BLaER1 (cell line): ENCODE measurements around the gene IGLL5.

Source experiments
- H3K27ac ChIP-seq: shearing (Covaris generic); formaldehyde crosslinking; 2 replicates; pipeline ENCODE4 v1.8.1; 2022
- H3K27me3 ChIP-seq: shearing (Covaris generic); formaldehyde crosslinking; 2 replicates; pipeline ENCODE4 v1.8.1; 2022
- H3K36me3 ChIP-seq: shearing (Covaris generic); formaldehyde crosslinking; 2 replicates; pipeline ENCODE4 v1.8.1; 2022
- H3K4me1 ChIP-seq: shearing (Covaris generic); formaldehyde crosslinking; 2 replicates; pipeline ENCODE4 v1.8.1; 2022
- H3K4me2 ChIP-seq: shearing (Covaris generic); formaldehyde crosslinking; 2 replicates; pipeline ENCODE4 v1.8.1; 2022
- H3K4me3 ChIP-seq: shearing (Covaris generic); formaldehyde crosslinking; 2 replicates; pipeline ENCODE4 v1.8.1; 2022
- H3K9ac ChIP-seq: shearing (Covaris generic); formaldehyde crosslinking; 2 replicates; pipeline ENCODE4 v1.8.1; 2022
- H3K9me3 ChIP-seq: shearing (Covaris generic); formaldehyde crosslinking; 2 replicates; pipeline ENCODE4 v1.8.1; 2022
- H4K20me1 ChIP-seq: shearing (Covaris generic); formaldehyde crosslinking; 2 replicates; pipeline ENCODE4 v1.8.1; 2022
- Cebpa-rat ChIP-seq: shearing (Covaris generic); IDR thresholded peaks from 2 replicates; pipeline ENCODE4 v1.8.1; 2022

Gene IGLL5

GRCh38 chr22:22930571-22931556, 43.2 kb downstream of the IGLL5 start:
- Histone ChIP-seq H3K36me3 (no peaks in the 10 kb centered on the region), H3K9ac (peak overlapping the region; percentile 87), H3K4me1 (peaks cover 99% of the 10 kb centered on the region), H3K27me3 (no peaks in the 10 kb centered on the region), H3K4me3 (peak overlapping the region; percentile 46), H3K9me3 (no peaks in the 10 kb centered on the region), H4K20me1 (no peaks in the 10 kb centered on the region), H3K4me2 (peak overlapping the region; percentile 88), H3K27ac (peak overlapping the region; percentile 98)
- no peak for TF ChIP-seq Cebpa-rat

- Histone ChIP-seq H3K9ac (peak overlapping the region; percentile 87), H3K4me2 (peak overlapping the region; percentile 88), H3K4me3 (peak overlapping the region; percentile 46), H3K36me3 (no peaks in the 10 kb centered on the region), H3K27me3 (no peaks in the 10 kb centered on the region), H3K9me3 (no peaks in the 10 kb centered on the region), H3K4me1 (peaks cover 99% of the 10 kb centered on the region), H3K27ac (peak overlapping the region; percentile 98), H4K20me1 (no peaks in the 10 kb centered on the region)
- TF ChIP-seq Cebpa-rat, result no peak
Measured at GRCh38 chr22:22931557-22932270, 44.1 kb downstream of the IGLL5 start.

- Histone ChIP-seq H3K4me3 (peak overlapping the region; percentile 46; the same call in 1 of the 2 replicates), H3K27ac (peak overlapping the region; percentile 98), H3K27me3 (no peaks in the 10 kb centered on the region)
Measured at GRCh38 chr22:22932512-22932941, 44.9 kb downstream of the IGLL5 start.

GRCh38 chr22:22933100-22933806, 45.6 kb downstream of the IGLL5 start:
- H4K20me1 ChIP-seq, result no peaks in the 10 kb centered on the region
- no peaks in the 10 kb centered on the region for H3K36me3 ChIP-seq
- no peak overlapping the region for H3K4me3 ChIP-seq
- H3K9ac ChIP-seq, result peak overlapping the region; percentile 87
- H3K27me3 ChIP-seq, result no peaks in the 10 kb centered on the region
- TF ChIP-seq Cebpa-rat, result no peak
- H3K4me1 ChIP-seq, result peaks cover 100% of the 10 kb centered on the region
- H3K4me2 ChIP-seq, result peak overlapping the region; percentile 88
- H3K27ac ChIP-seq, result peak overlapping the region; percentile 98
- H3K9me3 ChIP-seq, result no peaks in the 10 kb centered on the region

More at GRCh38 chr22:22932512-22932941, 44.9 kb downstream of the IGLL5 start:
- TF ChIP-seq Cebpa-rat, result no peak
- Histone ChIP-seq H3K4me2 (peak overlapping the region; percentile 88), H3K4me1 (peaks cover 100% of the 10 kb centered on the region), H4K20me1 (no peaks in the 10 kb centered on the region), H3K9ac (peak overlapping the region; percentile 87), H3K9me3 (no peaks in the 10 kb centered on the region), H3K36me3 (no peaks in the 10 kb centered on the region)

GRCh38 chr22:22933807-22934542, 46.4 kb downstream of the IGLL5 start:
- H4K20me1 ChIP-seq, result no peaks in the 10 kb centered on the region
- peaks cover 100% of the 10 kb centered on the region for H3K4me1 ChIP-seq
- no peaks in the 10 kb centered on the region for H3K36me3 ChIP-seq
- H3K4me3 ChIP-seq, result no peak overlapping the region
- no peak for TF ChIP-seq Cebpa-rat
- no peaks in the 10 kb centered on the region for H3K9me3 ChIP-seq
- H3K4me2 ChIP-seq, result peak overlapping the region; percentile 88
- H3K27ac ChIP-seq, result peak overlapping the region; percentile 98
- peak overlapping the region; percentile 87 for H3K9ac ChIP-seq
- H3K27me3 ChIP-seq, result no peaks in the 10 kb centered on the region

GRCh38 chr22:22934543-22935055, 47.0 kb downstream of the IGLL5 start:
- Histone ChIP-seq H3K4me1 (peaks cover 100% of the 10 kb centered on the region), H3K27me3 (no peaks in the 10 kb centered on the region), H3K9ac (peak overlapping the region; percentile 87), H3K4me2 (peak overlapping the region; percentile 88), H4K20me1 (no peaks in the 10 kb centered on the region), H3K36me3 (no peaks in the 10 kb centered on the region), H3K9me3 (no peaks in the 10 kb centered on the region), H3K27ac (peak overlapping the region; percentile 98), H3K4me3 (no peak overlapping the region)
- no peak for TF ChIP-seq Cebpa-rat

GRCh38 chr22:22935056-22935545, 47.5 kb downstream of the IGLL5 start:
- no peak overlapping the region for H3K4me3 ChIP-seq
- peak overlapping the region; percentile 98 for H3K27ac ChIP-seq
- no peaks in the 10 kb centered on the region for H4K20me1 ChIP-seq
- no peaks in the 10 kb centered on the region for H3K27me3 ChIP-seq
- peaks cover 100% of the 10 kb centered on the region for H3K4me1 ChIP-seq
- H3K9me3 ChIP-seq, result no peaks in the 10 kb centered on the region
- H3K36me3 ChIP-seq, result no peaks in the 10 kb centered on the region
- no peak for TF ChIP-seq Cebpa-rat
- peak overlapping the region; percentile 88 for H3K4me2 ChIP-seq
- peak overlapping the region; percentile 87 for H3K9ac ChIP-seq

GRCh38 chr22:22935546-22936157, 48.0 kb downstream of the IGLL5 start:
- no peaks in the 10 kb centered on the region for H3K36me3 ChIP-seq
- H3K4me1 ChIP-seq, result peaks cover 100% of the 10 kb centered on the region
- H4K20me1 ChIP-seq, result no peaks in the 10 kb centered on the region
- peak overlapping the region; percentile 88 for H3K4me2 ChIP-seq
- H3K27me3 ChIP-seq, result no peaks in the 10 kb centered on the region
- H3K9me3 ChIP-seq, result no peaks in the 10 kb centered on the region
- H3K4me3 ChIP-seq, result no peak overlapping the region
- H3K27ac ChIP-seq, result peak overlapping the region; percentile 98
- H3K9ac ChIP-seq, result peak overlapping the region; percentile 87
- no peak for TF ChIP-seq Cebpa-rat
